ENCODE data around the gene KCNQ4. TPM values are rescaled to one million over a fixed set of nuclear protein-coding genes. Genes with fewer than 3 reads are reported as not detected.

KCNQ4 gene
- polyA plus RNA-seq, 1 donor: 2.0 TPM

DNA sequence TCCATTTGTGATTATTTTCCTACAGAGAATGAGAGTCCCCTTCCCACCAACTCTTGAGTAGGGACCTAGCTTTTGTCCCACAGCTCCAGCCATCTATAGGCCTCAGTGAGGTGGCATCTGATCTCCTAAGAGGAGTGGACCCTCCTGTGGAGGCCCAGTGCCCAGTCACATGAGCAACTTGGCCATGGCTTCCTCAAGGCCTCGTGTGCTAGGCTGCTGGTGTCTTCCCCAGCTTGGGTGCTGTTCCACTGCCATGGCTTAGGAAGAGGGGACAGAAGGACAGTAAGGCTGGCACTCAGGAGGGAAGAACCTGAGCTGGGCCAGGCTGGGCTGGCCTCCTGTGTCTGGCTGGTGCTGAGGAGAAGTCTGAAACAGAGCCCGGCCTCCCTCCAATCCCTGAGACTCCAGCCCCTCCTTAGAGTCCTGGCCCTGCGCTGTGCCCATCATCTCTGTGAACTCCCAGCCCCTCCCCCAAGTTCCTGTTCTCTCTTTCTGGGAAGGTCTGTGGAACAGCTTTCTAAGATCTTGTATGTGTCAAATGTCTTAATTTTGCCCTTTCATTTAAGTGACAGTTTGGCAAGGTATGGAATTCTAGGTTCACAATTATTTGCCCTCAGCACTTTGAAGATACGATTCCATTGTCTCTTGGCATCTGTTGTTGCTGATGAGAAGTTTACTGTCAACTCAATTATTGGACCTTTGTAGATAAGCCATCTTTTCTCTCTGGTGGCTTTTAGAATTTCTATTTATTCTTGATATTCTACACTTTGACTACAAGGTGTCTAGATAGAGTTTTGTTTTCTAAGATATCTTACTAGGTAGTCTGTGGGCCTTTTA lies 7.1 kb upstream of the KCNQ4 start:
- DNase-seq: no peak

DNA sequence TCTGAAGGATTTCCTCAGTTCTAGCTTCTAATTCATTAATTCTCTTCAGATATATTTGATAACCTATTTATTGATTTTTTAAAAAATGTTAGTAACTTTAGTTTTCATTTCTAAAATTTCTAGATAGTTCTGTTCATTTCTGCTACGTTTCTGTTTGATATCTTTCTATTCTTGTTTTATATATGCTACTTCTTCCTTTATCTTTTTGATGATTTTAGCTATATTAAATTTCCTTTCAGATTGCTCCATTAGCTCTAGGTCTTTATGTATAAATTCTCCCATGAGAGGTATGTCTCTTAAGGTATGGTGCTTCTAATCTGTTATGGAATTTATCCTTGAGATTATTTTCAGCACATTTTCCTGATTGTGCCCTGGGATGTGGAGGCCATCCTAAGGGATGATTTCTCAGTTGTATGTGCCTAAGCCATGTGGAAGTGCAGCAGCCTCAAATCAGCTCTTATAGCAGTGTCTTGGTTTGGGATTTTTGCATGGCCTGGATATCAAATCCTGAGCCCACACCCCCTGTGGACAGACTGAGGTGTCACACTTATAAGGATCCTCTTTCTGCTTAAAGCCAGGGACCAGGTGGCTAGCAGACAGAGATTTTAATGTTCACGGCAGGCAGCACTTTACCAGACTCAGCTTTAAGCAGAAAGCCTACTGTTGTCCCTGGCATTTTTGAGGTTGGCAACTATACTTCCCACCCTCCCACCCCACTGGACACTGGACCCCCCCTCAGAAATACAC lies 6.2 kb upstream of the KCNQ4 start:
- no peak for DNase-seq

DNA sequence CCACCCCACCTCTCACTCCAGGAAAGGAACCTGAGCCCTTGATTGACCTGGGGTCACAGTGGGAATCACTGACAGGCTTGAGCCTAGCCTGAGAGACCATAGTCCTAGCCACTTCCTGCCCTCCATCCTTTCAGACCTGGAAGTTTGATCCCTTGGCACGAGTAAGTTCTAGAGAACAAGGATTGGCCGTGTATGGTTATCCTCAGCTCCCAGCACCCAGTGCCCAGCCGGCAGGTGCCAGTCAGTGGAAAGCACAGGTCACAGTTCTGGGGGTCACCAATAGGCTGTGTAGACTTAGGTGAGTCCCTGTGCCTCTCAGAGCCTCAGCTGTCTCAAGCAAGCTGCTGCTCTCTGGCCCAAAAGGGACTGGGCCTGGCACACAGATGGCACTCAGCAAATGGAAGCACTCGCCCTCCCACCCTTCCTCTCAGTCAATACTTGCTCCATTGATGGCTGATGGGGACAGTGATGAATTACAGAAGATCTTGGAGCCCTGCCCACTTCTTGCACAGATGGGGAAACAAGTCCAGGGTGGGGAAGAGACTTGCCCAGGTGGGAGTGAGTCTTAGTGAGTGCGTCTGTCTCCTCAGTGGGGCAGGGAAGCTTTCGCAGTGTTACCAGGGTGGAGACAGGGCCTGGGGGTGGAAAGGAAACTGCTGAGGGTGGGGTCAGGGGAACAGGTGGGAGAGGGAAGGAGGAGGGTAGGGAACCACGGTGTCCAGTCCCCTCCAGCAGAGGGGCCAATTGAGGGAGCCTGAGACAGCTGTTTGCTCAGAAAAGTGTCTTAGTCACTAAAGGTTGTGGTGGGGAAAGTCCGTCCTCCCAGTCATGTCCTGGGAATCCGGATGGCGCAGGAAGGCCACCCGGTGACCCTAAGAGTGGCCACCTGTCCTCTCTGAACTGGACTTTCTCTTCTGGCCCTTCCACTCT lies 2.6 kb upstream of the KCNQ4 start:
- DNase-seq: no peak

DNA sequence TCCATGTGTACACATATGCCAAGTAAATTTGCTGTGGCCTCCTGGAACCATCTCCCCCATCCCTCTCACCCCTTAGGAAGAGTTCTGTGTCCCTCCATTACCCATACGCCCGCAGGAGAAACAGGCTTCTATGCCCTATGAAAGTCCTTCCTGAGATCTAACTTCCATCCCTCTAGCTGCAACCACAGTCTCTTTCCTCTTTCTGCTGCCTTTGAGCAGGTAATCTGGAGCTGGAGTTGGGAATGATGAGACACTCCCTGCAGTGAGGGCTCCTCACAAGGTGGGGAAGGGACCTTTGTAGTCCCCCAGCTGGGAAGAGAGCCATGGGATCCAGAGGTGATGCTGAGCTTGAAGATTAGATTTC lies 2.0 kb upstream of the KCNQ4 start:
- no peak for DNase-seq

DNA sequence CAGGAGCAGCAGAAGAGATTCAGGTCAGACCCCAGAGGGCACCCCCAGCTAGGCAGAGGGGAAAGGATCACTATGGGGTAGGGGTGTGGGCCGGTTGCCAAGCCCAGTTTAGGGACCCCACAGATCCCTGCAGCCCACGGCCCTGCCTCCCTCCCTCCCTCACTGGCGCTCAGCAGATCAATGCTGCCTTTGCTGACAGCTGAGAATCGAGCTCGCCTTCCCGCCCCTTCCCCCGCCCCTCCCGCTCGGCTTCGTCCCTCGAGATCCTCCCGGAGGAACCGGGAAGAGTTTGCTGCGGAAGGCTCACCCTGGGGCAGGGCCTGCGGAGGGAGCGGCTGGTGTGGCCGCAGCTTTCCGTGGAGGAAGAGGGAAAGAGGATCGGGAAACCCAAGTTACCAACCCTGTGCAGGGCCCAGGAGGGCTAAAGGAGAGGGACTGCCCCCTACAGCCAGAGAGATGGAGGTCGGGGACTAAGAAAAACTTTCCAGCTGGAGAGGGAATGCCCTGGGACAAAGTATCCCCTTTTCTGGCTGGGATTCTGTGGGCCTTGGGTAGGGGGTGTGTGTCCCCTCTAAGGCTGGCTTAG lies 1.1 kb upstream of the KCNQ4 start:
- DNase-seq: no peak

DNA sequence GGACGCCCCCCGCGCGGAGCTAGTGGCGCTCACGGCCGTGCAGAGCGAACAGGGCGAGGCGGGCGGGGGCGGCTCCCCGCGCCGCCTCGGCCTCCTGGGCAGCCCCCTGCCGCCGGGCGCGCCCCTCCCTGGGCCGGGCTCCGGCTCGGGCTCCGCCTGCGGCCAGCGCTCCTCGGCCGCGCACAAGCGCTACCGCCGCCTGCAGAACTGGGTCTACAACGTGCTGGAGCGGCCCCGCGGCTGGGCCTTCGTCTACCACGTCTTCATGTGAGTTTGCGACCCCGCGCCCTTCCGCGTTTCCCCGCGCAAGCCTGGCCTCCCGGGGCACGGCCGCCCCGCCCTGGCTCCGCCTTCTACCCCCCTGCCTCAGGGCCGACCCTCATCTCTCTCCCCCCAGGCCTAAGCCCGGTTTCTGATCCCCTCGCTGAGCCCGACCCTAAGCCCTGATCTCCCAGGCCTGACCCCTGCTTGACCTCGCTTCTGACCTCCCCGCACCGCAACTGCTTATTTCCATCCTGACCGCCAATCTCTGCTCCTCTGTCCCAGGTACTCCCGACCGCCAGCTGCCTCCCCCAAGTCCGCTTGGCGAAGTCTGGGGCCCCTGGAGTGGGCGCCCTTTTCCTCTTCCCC lies 669 bp downstream of the KCNQ4 start:
- no peak for DNase-seq

DNA sequence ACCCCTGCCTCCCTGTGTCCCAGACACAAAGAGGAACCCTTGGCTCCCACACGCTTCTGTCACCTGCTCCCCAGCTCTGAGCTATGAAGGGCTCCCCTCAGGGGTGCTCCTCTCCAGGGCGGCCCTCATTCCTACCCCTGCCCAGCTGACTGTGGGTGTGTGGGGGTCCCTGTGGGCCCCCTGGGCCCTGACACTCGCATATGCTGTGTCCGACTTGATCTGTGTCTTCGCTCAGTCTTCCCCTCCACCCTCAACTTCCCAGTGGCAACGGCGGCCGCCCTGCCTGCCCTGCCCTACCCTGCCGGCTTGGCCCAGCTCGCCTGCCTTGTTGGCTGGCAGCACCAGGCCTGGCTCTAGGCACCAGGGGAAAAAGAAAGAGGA lies 1.2 kb downstream of the KCNQ4 start:
- no peak for DNase-seq

DNA sequence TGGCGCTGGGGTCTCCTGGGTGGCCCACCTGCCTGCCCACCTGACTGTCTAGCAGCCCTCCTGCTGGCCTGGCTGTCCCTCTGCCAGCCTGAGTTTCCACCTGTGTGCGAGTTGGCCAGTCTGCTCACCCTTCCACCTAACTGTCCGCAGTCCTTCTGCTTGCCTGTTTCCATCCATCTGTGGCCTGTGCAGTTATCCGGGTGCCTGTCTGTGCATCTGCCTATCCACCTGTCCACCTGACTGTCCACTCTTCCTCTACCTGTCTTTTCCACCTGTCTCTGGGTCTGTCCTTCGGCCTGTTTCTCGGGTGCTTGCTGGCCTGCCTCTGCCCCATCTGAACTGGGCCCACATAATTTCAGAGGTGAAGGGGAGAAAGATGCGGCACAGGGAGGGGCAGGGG lies 1.9 kb downstream of the KCNQ4 start:
- no peak for DNase-seq

DNA sequence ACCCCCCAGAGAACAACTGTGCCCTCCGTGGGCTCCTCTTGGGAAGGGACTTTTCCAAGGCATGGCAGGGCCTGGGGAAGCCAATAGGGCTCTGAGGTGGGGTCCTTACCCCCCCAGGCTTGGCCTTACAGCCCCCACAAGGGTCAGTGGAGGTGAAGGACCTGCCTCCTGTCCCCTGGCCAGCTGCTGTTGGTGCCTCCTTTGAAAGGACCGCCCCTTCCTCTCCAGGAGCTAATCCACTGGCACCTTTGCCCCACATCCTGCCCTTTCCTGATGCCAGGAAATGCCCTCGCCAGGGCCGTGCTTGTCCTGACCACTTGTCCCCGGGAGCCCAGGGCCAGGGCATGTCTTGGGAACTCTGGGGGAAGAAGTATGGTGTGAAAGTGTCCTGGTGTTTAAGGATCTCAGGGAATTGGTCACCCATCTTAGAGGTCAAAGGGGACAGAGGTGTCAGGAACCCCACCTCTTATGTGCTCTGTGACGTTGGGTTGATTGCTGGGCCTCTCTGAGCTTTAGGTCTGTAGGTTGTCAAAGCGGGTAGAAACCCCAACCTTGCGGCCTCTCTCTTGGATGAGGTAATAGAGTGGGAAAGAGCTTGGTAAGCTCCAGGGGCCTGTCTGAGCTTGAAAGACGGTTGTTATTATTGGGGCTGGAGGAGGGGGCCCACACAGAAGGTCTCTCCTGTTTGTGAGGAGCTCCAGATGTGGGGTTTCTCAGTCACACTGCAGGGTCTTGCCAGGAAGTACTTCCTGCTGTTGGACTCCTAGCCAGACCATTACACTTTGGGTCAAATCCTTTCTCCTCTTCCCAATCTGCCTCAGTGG lies 2.8 kb downstream of the KCNQ4 start:
- DNase-seq: no peak

DNA sequence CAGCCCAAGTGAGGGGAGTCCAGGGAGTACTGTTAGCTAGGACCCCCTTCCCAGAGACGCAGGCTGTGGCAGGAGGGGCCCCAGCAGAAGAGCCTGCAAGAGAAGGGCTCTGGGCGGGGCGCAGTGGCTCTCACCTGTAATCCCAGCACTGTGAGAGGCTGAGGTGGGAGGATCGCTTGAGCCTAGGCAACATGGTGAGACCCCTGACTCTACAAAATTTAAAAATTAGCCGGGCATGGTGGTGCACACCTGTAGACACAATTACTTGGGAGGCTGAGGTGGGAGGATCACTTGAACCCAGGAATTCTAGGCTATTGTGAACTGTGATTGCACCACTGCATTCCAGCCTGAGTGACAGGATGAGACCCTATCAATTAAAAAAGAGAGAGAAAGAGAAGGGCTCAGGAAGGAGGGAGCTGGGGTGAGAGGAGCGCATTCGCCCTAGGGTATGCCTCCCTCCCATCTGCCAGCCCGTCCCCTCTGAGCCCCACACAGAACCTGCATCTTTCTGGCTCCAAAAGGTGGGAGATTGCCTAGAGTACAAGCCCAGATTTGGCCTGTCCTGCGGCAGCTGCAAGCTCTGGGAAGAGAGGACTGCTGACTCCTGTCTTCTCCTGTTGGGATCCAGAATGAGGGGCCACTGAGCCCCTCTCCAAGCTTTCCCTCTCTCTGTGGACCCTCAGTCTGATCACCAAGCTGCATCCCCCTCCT lies 3.6 kb downstream of the KCNQ4 start:
- DNase-seq: no peak

DNA sequence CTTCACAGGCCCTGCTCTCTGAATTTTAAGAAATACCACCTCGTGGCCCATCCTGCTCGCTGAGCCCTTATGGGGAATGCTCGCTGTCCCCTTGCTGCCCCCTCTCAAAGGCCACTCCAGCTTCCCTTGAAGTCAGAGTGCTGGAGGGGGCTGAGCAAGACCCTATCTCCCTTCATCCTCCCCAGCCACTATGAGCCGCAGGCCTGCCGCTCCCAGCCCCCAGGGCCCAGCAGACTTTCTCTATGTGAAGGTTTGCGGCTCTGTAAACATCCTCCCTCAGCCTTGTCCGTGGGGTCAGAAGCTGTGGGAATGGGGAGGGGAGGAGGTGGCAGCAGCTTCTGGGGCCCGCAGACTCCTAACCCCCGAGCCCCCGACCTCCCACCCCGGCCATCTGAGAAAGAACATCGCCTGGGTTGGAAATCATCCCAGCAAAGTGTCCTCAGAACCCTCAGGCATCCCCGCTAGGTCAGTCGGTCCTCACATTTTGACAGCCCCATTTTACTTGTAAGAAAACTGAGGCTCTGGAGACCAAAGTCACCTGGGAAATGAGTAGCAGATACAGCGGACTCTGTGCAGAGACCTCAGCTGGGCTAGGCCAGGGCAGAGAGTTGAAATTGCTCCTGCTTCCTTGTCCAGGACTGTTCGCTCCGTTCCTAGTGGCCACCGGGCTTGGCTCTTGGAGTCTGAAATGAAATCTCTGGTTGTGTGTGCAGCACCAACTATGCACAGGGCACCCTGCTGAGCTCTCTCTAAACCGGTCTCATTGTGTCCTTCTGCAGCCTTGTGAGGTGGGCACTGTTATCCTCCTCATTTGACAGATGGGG lies 4.4 kb downstream of the KCNQ4 start:
- DNase-seq: no peak

DNA sequence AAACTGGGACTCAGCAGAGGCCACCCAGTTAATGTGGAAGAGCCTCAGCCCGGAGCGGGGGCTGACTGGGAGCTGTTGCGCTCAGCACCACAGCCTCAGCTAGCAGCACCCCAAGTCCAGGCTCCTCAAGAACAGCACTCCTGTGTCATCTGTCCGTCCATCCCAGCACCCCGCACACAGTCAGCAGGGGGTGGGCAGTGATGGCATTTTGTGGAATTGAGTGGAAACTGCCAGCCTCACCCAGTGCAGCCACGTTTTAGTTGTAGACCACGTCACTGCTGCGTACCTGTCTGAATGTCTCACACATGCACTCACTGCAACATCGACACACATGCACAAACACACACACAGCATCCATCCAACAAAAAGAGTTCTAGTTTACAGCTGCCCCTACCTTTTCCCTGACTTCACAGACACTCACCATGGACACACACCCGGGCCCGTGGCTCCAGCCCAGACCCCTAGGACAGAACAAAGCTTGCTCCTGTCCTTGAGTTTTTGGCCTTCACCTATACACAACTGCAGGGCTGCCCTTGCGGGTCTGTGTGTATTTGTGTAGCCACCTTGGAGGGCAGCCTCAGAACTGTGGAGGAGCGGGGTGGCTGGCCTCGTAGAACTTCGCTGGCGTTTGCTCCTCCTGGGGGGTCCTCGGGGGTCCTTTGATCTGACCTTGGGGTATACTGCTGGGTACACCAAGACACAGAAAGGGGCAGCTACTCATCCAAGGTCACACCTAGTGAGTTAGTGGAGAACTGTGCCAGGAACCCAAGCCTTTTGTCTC lies 5.2 kb downstream of the KCNQ4 start:
- no peak for DNase-seq

DNA sequence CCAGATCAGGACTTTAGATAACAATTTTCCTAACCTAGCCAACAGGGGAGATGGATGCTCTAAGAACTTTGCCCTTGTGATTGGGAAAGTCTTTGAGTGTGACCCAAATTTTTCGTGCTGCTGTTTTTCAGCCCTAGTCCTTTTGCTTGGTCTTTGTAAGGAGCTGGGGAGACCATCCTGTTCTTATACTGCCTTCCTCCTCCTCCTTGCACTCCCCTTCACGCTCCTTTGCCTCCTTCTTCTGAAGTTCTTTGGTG lies 5.7 kb downstream of the KCNQ4 start:
- no peak for DNase-seq

DNA sequence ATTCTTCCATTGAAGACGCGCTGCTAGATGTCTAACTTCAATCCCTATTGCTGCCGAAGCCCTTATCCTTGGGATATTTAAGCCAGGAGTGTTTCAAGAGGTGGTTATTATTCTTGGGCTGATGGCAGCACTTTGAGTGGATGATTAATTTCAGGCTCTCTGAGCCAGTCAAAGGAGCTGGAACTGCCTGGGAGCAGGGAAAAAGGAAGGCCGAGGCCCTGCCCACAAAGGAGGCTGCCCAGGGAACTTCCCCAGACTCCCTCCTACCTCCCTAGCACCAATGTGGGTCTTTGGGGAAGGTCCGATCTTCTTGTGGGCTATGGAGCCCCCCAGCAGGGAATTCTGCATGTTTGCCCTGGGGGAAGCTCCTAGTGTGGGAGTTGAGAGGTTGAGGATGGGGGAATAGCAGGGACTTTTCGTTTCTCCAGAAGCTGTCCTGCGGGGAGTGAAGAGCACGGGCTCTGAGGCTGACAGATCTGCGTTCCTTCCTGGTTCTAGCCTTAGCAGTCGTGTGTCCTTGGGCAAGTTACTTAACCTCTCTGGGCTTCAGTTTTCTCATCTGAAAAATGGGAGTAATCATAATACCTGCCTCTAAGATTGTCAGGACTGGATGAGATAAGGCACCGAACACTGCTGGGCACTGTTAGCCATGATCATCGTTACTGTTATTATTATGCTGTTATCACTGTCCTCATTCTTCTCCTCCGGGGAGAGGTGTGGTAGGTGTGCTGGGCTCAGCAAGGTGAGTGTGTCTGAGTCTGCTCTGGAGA lies 6.3 kb downstream of the KCNQ4 start:
- DNase-seq: no peak

DNA sequence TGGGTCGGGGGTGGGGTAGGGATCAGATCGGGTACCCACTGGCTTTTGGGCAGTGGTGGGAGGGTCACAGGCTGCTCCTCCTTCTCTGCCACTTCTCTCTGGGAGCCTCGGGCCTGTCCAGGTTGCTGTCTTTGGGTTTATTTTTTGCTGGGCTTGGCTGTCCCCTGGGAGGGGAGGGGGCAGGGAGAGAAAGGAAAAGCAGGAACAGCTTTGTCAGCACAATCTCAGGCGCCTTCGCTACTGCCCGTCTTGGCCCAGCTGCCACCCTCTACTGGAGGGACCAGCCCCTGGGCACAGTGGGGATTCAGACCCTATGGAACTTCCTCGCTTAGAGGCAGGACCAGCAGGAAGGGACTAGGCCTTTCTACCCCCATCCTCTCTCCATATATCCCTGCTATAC lies 8.4 kb downstream of the KCNQ4 start:
- DNase-seq: no peak

DNA sequence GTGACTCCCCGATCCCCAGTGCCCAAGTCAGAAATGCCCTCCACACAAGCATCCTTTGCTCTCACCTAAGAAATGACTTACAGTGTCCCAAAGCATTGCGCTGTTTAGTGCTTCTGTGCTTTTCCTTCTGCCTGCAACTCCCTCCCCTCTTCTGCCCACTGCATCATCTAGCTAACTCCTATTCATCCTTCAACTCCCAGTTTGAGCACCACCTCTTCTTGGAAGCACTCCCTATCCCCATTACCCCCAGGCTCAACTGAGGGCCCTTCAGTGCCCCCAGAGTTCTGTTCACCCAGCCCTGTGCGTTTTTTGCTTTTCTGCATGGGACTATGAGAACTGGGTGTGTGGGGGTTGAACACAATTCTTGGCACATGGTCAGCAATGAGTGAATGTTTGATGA lies 10.0 kb downstream of the KCNQ4 start:
- no peak for DNase-seq

DNA sequence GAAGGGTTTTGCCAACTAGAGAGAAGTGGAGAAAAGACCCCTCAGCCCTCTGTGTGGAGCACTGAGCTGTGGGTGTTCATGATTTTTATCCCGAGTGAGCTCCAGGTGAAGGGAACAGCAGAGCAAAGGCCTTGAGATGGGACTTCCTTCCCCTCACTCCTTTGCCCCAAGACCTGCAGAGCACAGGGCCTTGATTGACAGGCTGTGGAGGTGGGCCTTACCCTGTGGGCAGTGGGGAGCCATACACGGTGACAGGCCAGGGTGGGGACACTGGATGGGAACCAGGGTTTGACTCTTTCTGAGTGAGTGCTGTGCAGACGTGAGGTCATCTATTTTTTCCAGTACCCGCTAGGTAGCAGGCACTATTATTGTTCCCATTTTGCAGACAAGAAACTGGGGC lies 10.5 kb downstream of the KCNQ4 start:
- no peak for DNase-seq

Measured in left kidney (tissue), 2 donors.